ENCODE measurements around the gene ANTXR1.

ANTXR1 gene

GRCh38 chr2:68993660-68994059, 19.3 kb upstream of the ANTXR1 start:
- Histone ChIP-seq H3K36me3 (ENCODE audit: insufficient read depth) (no peaks in the 10 kb centered on the region), H4K20me1 (ENCODE audit: insufficient read depth) (no peaks in the 10 kb centered on the region), H3K79me2 (ENCODE audit: insufficient read depth, low read depth) (no peaks in the 10 kb centered on the region), H3K4me1 (ENCODE audit: low read depth, poor library complexity, severe bottlenecking) (no peaks in the 10 kb centered on the region), H3K27ac (no peak overlapping the region), H3K9ac (no peak overlapping the region), H2AFZ (ENCODE audit: low read depth) (no peak overlapping the region), H3K4me3 (IDR thresholded peaks at IDR 0.05; ENCODE audit: insufficient read depth, low read depth, low read length) (no peak overlapping the region), H3K27me3 (ENCODE audit: insufficient read depth, low read depth) (no peaks in the 10 kb centered on the region), H3K4me2 (no peak overlapping the region)
- TF ChIP-seq CTCF (conservative IDR thresholded peaks at IDR 0.05; ENCODE audit: low read depth, low read length) = no peak

- Histone ChIP-seq H4K20me1 (ENCODE audit: insufficient read depth) (no peaks in the 10 kb centered on the region), H3K4me3 (IDR thresholded peaks at IDR 0.05; ENCODE audit: insufficient read depth, low read depth, low read length) (no peak overlapping the region), H3K27ac (no peak overlapping the region), H3K9ac (no peak overlapping the region), H3K27me3 (ENCODE audit: insufficient read depth, low read depth) (no peaks in the 10 kb centered on the region), H3K4me1 (ENCODE audit: low read depth, poor library complexity, severe bottlenecking) (no peaks in the 10 kb centered on the region), H3K36me3 (ENCODE audit: insufficient read depth) (no peaks in the 10 kb centered on the region), H3K4me2 (no peak overlapping the region), H3K79me2 (ENCODE audit: insufficient read depth, low read depth) (no peaks in the 10 kb centered on the region), H2AFZ (ENCODE audit: low read depth) (no peak overlapping the region)
- no peak for TF ChIP-seq CTCF (conservative IDR thresholded peaks at IDR 0.05; ENCODE audit: low read depth, low read length)
Observed at GRCh38 chr2:68994864-68995263, 18.1 kb upstream of the ANTXR1 start.

GRCh38 chr2:68995916-68996315, 17.1 kb upstream of the ANTXR1 start:
- Histone ChIP-seq H2AFZ (ENCODE audit: low read depth) (no peak overlapping the region), H3K27ac (no peak overlapping the region), H3K4me1 (ENCODE audit: low read depth, poor library complexity, severe bottlenecking) (no peaks in the 10 kb centered on the region), H4K20me1 (ENCODE audit: insufficient read depth) (no peaks in the 10 kb centered on the region), H3K4me3 (IDR thresholded peaks at IDR 0.05; ENCODE audit: insufficient read depth, low read depth, low read length) (no peak overlapping the region), H3K36me3 (ENCODE audit: insufficient read depth) (no peaks in the 10 kb centered on the region), H3K4me2 (no peak overlapping the region), H3K9ac (no peak overlapping the region), H3K79me2 (ENCODE audit: insufficient read depth, low read depth) (no peaks in the 10 kb centered on the region), H3K27me3 (ENCODE audit: insufficient read depth, low read depth) (no peaks in the 10 kb centered on the region)
- no peak for TF ChIP-seq CTCF (conservative IDR thresholded peaks at IDR 0.05; ENCODE audit: low read depth, low read length)

GRCh38 chr2:68997401-68997800, 15.6 kb upstream of the ANTXR1 start:
- Histone ChIP-seq H3K4me1 (ENCODE audit: low read depth, poor library complexity, severe bottlenecking) (no peaks in the 10 kb centered on the region), H3K4me3 (IDR thresholded peaks at IDR 0.05; ENCODE audit: insufficient read depth, low read depth, low read length) (no peak overlapping the region), H3K79me2 (ENCODE audit: insufficient read depth, low read depth) (no peaks in the 10 kb centered on the region), H2AFZ (ENCODE audit: low read depth) (no peak overlapping the region), H3K9ac (no peak overlapping the region), H3K36me3 (ENCODE audit: insufficient read depth) (no peaks in the 10 kb centered on the region), H4K20me1 (ENCODE audit: insufficient read depth) (no peaks in the 10 kb centered on the region), H3K27ac (no peak overlapping the region), H3K27me3 (ENCODE audit: insufficient read depth, low read depth) (no peaks in the 10 kb centered on the region), H3K4me2 (no peak overlapping the region)
- no peak for TF ChIP-seq CTCF (conservative IDR thresholded peaks at IDR 0.05; ENCODE audit: low read depth, low read length)

GRCh38 chr2:69001879-69002278, 11.1 kb upstream of the ANTXR1 start:
- Histone ChIP-seq H3K27me3 (ENCODE audit: insufficient read depth, low read depth) (no peaks in the 10 kb centered on the region), H3K36me3 (ENCODE audit: insufficient read depth) (no peaks in the 10 kb centered on the region), H2AFZ (ENCODE audit: low read depth) (no peak overlapping the region), H3K27ac (no peak overlapping the region), H3K4me2 (no peak overlapping the region), H3K9ac (no peak overlapping the region), H3K79me2 (ENCODE audit: insufficient read depth, low read depth) (no peaks in the 10 kb centered on the region), H3K4me1 (ENCODE audit: low read depth, poor library complexity, severe bottlenecking) (no peaks in the 10 kb centered on the region), H3K4me3 (IDR thresholded peaks at IDR 0.05; ENCODE audit: insufficient read depth, low read depth, low read length) (no peak overlapping the region), H4K20me1 (ENCODE audit: insufficient read depth) (no peaks in the 10 kb centered on the region)
- no peak for TF ChIP-seq CTCF (conservative IDR thresholded peaks at IDR 0.05; ENCODE audit: low read depth, low read length)

Data from KMS-11 (cell line).